GM18858 (cell line): ENCODE measurements around the gene NEK8.

Experiments
- ATAC-seq: cut with Tn5 transposase; IDR thresholded peaks from one replicate; pipeline ENCODE4 v1.9.1; 2021; ENCODE audit not compliant: unreplicated experiment

NEK8 gene

DNA sequence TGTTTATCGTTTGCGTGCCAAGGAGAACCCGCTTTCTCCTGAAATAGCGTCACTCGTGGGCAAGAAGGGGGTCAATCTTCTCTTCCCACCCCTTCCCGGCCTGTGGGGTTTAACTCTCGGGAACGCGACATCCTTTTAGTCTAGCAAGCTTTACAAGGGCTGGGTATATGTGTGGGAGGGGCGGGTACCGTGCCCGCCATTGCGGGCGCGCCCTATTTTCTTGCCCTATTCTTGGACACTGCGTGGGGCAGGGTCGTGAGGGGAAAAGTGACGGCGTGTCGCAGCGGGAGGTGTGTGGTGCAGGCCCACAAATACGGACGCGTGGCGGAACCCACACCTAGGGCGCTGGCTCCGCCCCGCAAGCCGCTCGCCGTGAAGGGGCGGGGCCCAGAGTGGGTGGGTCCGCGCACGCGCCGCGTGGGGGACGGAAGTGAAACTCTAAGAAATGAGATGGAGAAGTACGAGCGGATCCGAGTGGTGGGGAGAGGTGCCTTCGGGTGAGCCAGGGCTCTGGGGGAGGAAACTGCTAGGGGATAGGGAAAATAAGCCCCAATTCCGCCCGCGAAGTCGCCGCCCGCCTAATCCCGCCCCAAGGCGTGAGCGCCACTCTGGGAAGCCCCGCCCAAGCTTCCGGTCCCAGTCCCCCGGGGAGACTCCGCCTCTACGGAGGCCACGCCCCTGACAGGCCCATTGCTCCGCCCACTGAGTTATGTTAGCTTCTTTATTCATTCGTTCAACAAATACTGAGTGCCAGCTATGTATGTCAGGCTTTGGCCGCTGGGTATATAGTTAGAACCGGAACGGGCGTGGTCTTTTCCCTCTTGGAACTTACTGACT, at the start of gene NEK8:
Gene NEK8, plus strand, starts transcription at position 425 of the 837 bp plus-strand sequence. Its CDS starts 26 bp downstream, at position 451.
- ATAC-seq = peak; percentile 26

DNA sequence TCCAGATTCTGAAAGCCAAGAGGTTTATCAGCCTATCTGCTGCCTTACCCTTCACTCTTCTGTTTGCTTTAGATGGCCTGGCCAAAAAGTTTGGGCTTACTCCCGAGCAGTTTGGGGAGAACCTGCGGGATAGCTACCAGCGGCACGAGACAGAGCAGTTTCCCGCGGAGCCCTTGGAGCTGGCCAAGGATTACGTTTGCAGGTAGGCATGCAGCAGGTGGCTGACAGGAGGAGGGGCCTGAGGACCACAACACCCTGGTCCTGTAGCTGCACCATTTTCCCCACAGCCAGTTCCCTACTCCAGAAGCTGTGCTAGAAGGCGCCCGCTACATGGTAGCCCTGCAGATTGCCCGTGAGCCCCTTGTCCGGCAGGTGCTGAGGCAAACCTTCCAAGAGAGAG, 45.9 kb upstream of the NEK8 start:
- ATAC-seq = no peak

DNA sequence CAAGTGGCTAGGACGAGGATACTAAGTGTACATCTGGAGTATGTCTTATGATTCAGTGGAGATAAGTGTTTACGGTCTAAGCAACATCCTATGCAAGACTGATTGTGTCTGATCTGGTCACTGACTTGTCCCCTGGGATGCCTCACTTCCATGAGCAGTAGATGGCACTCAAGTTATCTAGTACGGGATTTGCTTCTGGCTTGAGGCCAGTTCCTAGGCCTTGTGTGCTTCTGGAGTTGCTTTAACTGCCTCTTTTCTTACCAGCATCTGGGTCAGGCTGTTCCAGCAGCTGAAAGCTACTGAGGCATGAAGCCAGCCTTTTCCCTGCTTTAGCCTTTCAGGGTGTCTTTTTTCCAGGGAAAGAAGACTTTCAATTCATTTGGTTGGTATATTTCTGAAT, 43.6 kb upstream of the NEK8 start:
- ATAC-seq = no peak

DNA sequence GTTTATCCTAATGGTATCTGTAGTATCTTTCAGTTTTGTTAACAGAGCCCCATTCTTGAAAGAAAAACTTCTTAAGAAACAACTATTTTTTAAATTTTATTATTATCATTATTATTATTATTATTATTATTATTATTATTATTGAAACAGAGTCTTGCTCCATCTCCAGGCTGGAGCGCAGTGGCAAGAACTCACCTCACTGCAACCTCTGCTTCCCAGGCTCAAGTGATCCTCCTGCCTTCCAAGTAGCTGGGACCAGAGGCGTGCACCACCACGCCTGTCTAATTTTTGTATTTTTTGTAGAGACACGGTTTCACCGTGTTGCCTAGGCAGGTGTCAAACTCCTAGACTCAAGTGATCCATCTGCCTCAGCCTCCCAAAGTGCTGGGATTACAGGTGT, 43.2 kb upstream of the NEK8 start:
- no peak for ATAC-seq

DNA sequence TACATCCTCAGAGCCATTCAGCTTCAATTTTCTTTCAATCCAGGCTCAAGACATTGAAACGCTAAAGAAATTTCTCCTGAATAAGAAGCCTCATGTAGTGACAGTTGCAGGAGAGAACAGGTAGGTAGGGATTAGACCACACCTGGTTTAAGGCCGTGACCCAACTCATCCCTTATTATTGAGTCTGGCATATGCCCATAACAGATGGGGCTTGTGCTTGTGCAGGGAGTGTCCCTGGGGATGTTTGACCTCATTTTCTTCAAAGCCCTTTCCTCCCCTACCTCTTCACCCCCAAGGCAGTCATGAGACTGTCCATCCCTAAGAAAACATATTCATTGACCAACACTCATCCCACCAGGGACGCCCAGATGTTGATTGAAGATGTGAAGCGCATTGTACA, 42.3 kb upstream of the NEK8 start:
- no peak for ATAC-seq

DNA sequence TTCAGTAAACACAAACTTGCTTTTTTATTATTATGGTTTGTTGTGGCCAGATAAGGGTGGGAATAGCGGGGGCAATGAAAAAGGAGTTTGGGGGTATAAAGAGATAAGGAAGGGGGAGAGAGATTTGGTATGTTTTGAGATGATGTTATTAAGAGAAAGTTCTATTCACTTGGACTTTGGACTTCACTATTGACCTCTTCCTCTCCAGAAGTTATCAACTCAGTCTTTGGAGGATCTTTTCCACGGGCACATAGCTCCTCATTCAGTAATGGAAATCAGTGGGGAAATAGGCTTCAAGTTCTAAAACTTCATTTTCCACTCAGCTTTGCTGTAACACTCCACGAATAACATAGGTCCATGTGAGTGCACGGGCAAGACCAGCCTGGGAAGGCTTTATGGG, 40.1 kb upstream of the NEK8 start:
- no peak for ATAC-seq

DNA sequence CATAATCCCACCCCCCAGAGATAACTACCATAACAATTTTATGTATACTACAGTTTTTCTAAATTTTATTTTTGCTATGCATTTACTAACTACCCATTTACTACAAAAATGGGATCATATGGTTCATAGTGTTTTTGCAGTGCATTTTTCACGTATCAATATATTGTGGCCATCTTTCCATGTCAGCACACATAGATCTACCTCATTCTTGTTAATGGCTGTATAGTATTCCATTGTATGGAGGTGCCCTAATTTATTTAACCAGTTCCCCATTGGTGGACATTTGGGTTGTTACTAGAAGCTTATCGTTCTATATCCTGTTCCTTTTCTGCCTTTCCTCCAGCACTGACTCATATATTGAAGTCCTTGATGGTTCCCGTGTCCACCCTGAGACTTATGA, 39.6 kb upstream of the NEK8 start:
- ATAC-seq = no peak

DNA sequence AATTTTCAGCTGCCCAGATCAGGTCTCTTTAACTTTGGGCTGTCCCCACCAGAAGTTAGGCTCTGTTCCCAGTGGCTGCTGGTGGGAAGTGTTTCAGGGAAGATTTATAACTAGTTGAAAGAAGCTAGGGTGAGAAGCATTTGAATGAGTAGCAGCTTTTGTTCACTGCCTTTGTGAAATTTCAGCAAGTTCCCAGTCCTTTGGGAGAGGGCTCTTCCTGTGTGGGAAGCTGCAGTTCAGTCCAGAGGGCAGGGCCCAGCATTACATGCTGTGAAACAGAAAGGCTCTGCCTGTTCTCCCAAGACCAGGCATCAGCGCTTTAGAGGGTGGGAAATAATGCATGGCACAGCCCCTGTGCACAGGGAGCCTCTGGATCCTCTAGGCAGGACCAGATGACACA, 34.7 kb upstream of the NEK8 start:
- no peak for ATAC-seq

DNA sequence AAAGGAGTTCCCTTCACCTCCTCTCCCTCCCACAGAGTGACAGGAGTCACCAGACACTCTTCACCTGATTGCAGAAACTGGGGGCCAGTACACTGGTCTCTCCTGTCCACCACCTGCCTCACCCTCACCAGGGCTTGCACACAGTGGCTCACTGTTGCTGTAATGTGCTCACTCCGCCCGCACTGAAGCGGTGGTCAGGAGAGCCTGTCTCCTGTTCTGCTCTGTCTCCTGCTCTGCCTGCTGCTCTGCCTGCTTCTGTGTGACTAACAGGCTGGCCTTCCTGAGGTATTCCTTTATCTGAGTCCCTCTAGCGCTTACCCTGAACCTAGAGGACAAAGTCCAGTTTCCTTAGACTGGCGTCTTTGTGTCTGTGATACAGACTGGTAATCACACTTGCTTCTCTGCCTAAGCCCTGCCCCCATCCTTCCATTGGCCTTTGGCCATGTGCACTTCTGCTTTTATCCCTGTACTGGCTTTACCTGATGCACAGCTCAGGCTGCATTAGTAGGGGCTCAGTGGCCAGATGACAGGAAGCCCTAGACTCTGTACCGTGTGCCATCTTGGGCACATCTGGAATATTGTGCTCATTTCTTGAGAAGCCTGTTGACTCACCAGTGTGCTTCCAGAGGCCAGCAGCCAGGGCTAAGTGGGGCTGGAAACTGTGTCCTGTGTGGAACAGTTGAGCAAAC, 30.2 kb upstream of the NEK8 start:
- no peak for ATAC-seq

DNA sequence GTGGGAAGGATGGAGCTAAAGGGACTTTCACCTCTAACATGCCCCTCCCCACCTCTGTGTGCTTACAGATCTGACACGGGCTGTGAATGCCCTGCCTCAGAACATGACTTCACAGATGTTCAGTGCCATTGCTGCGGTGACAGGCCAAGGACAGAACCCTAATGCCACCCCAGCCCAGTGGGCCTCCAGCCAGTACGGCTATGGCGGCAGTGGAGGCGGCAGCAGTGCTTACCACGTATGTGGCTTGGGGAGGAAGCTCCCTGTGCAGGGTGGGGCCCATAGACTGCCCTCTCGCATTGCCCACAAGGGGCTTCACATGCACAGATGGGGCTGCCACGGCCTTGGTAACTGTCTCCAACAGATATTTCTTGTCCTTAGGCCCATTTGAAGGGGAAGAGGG, 28.3 kb upstream of the NEK8 start:
- ATAC-seq = no peak

DNA sequence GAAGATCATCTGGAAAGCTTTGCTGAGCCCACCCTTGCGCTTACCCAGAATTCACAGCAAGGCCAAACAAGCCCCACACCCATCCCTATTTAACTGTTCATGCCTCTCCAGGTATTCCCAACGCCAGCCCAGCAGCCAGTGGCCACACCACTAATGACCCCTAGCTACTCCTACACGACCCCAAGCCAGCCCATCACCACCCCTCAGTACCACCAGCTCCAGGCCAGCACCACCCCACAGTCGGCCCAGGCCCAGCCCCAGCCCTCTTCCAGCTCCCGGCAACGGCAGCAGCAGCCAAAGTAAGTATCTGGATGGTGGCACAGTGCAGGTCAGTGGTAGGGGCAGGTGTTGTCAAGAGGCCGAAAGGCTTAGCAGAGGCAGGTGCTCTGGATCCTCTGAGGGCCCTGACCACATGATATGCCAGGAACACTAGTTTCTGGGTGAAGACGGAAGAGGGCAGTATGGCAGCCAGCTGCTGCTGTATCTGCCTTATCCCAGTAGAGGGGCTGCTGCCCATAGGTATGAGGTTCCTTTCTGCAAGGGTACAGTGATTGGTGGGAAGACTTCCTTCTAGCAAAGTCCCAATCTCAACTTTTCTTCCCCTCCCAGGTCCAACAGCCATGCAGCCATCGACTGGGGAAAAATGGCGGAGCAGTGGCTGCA, 27.6 kb upstream of the NEK8 start:
- ATAC-seq = no peak

DNA sequence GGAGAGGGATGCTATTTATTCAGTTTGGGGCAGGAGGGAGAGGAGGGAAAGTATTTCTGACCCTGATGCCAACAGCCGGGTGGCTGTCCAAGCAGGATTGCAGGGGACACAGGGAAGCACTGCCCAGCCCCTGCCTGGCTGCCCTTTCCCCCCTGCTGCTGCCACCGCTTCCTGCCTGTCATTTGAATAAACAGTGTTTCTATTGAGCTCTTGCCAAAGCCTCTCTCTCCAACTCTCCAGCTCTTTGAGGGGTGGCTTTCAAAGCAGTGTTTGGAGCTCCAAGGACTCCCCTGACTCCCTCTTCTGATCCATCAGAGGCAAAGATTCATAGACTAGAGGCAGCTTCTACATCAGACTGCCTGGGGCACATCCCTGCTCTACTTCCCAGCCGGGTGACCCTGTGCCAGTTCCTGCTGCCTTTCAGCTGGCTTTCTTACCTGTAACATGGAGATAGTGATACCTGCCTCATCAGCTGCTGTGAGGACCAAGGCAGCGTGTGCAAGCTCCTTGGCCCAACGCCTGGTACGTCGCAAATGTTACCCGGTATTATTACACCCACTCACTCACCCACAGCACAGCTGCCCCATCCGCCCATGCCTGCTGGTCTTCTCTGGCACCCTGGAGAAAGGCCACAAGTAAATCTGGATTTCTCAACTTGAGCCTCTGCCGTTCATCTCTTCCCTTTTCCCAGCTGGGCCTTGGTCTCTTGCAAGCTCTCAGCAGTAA, 26.4 kb upstream of the NEK8 start:
- no peak for ATAC-seq

DNA sequence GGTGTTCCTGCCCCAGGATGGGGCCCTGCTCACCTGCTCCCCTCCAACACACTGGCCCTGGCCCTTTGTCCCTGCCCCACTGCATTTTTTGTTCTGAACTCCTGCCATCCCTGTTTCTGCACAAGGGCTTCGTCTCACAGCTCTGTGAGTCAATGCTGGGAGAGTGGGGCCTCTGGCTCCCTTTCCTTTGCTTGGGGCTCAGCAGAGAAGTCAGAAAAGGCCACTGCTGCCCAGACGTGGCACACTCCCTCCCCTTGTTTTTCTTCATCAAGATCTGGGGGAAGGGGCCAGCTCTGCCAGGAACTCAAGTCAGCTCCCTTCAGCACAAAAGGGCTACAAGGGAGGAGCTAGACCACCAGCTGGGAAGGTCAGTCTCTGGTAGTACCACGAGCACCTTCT, 25.8 kb upstream of the NEK8 start:
- ATAC-seq = no peak

DNA sequence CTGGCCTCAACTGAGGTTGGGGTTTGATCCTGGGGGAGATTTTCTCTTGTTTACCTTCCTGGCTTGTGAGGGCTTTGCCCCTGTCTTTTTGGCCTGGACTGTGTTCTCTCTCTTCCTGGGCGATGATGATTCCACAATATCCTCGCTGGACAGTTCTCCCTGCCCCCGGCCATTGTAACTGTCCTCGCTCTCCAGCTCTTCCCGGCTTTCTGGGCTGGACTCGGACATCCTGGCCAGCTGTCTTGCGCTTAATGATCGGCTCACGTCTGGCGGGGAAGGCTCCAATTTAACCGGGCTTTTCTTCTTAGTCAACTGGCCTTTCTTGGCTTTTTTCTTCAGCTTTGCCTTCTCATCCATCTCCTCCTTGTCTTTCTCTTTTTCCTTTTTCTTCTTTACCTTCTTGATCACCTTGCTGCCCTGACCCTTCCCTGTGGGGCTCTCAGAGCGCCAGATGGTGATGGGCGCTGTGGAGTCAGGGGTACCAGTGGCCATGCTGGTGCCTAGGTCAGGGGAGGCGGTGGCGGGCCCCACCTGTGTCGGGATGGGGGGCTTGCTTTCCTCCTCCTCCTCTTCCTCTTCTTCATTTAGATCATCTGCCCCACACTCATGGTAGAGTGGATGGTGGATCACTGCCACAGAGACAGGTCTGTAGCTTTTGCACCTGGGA, 24.9 kb upstream of the NEK8 start:
- ATAC-seq = no peak

DNA sequence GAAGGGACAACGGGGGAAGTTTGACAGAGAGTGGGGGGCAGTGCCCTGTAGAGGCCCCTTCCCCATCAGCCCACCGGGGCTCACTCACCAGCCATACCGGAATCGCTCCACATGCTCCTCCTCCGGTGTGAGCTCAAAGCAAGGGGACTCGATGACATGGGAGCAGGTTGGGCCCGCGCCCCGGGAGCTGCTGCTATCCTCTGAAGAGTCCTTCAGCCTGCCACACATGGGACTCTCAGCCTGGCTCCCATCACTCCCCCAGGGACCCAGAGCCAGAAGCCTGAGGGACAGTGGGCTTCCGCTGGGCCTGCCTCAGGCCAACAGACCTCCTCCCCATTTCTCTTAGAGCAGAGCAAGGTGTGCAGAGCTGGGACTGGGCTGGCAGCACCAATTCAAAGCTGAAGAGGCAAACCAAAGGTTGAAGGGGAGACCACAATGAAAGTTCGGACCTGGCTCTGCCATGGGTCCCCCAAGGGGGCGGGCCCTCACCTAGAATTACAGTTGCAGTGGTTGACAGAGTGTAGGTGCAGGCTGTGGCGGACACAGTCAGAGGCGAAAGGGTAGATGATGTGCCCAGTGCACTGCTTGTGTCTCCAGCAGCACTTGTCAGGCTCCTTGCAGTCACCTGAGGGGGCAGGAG, 24.2 kb upstream of the NEK8 start:
- ATAC-seq = no peak

DNA sequence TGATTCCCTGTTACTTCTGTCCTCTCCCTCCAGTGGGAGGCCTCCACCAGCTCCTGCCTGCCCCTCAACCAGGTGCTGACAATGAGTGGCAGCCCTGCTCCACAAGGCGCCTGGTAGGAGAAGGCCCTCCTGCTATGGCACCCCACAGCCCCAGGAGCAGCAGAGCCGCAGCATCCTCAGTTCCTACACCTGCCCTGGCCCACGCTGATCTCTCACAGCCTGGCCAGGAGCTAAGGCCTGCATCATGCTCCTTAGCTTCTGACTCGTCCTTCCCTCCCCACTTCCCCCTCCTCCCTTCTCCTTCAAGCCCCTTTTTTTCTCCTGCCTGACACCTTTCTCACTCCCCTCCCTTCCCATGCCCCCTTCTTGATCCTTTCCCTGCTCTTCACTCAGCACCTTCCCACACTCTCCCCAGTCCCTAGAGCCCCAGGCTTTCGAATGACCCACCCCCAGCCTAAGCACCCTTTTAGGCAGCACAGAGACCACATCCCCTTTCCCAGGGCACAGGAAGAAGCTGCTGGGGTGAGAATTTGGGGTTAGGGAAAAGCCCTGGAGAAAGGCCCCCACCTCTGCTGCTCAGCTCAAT, 23.4 kb upstream of the NEK8 start:
- no peak for ATAC-seq

DNA sequence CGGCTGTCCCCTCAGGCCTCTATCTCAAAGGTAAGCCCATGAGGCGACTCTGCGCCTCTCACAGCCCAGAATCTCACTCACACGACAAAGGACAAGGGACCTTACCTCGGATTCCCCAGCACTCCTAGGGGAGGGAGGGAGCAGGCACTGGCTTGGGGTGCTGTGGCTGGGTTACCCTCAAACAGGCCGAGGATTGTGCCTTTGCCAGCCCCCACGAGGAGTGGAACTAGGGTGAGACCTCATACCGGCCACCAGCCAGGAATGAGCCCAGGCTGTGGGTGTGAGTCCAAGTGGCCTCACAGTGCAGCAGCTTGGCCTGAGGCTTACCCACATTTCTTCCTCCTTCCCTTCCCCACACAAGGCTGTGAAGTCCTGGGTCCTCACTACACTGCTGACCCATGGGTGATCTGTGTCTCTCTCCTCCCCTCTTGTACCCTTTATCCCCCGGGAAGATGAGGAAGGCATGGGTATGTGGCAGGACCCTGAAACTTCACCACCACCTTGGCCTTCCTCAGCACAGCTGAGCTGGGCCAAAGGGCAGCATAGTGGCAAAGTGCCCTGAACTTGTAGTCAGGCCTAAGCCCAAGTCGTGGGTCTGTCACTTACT, 22.8 kb upstream of the NEK8 start:
- no peak for ATAC-seq

DNA sequence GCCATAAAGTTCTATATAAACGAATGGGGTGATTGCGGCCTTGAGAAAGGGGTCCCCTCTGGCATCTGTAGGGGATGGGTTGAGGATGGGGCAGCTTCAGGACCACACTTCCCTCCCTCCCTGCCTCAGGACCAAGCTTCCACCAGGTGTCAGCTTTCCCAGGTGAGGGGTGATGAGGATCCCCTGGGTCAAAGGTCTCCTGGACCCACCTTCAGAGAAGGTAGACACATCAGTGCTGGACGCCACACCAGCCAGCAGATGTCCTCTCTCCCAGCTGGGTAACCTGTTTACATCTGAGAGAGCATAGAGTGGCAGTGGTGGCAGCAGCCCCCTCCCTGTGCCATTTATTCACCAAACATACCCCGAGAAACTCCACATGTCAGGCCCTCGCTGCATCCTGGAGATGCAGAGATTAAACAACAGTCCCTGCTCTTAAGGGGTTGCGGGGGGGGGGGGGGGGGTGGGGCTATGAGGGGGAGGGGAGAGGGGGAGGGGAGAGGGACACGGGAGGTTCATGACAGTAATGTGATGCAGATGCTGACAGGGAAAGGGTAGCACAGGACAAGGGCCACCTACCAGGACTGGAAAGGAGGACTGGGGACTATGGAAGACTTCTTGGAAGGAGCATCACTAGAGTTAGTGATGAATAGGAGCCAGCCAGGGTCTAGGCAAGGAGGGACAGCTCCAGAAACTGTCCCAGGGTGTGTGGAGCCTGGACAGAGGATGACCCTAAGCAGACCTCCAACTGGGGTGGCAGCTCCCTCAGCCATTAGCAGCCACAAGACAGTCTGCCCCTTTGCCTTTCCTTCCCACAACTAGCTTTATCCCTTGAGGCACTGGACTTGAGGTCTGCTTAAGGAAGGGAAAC, 21.9 kb upstream of the NEK8 start:
- no peak for ATAC-seq

DNA sequence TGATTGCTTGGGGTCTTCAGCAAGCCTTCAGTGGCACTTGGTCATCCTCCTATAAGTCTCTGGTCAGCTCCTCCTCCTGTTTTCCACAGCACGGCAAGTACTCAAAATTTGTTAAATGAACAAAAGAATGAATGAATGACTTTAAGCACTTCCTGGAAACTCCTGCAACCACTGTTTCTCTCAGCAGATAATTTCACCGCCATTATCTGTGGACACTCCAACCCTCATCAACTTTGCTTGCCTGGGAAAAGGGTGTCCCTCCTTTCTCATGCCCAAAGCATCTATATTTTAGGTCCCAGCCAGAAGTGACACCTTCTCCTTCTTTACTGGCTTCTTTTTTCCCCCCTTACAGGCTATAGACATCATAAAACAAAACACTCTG, 21.3 kb upstream of the NEK8 start:
- ATAC-seq = no peak
